CD4-positive, alpha-beta T cell (primary cell): ENCODE measurements around the gene GAS2. TPM values are rescaled to one million over a fixed set of nuclear protein-coding genes. Genes with fewer than 3 reads are reported as not detected.

Experiments used
- ATAC-seq: fragments of 200-7000 bp; cut with Tn5 transposase; one replicate; pipeline ENCODE4 v1.10.0; 2022; ENCODE audit warnings: mild to moderate bottlenecking; ENCODE audit not compliant: poor library complexity
- CTCF ChIA-PET: fragments of 350-600 bp; sonication (Branson Sonifier 250); formaldehyde crosslinking; loops from one replicate; lab custom pipeline; 2021; ENCODE audit warnings: antibody characterized with exemption, inconsistent platforms; lab: Charles Lee
- POLR2A ChIA-PET: fragments of 350-600 bp; sonication (Branson Sonifier 250); formaldehyde crosslinking; loops from one replicate; lab custom pipeline; 2021; ENCODE audit warnings: antibody characterized with exemption, inconsistent platforms; lab: Charles Lee
- DNase-seq, 14 experiments: peaks; one replicate each; pipeline ENCODE4 v3.0.0-alpha.2; 2013 to 2020; ENCODE audit warnings: mixed read lengths in 2 of 14
- H3K27ac ChIP-seq, 2 donors: one replicate each; pipeline versions ENCODE4 v1.5.1 to v1.7.0; 2013; ENCODE audit warnings: low read length in 2 of 2, low read depth in 1 of 2, mild to moderate bottlenecking in 1 of 2
- H3K27me3 ChIP-seq, 2 experiments: 1 replicate in 1 of 2; 2 replicates in 1 of 2; pipeline versions ENCODE4 v1.6.1 to v1.7.0; 2013; ENCODE audit warnings: low read length in 2 of 2, control low read depth in 1 of 2, mild to moderate bottlenecking in 1 of 2, moderate library complexity in 1 of 2; ENCODE audit not compliant: insufficient read depth in 2 of 2, control insufficient read depth in 1 of 2
- H3K36me3 ChIP-seq: one replicate; pipeline ENCODE4 v1.6.1; 2013; ENCODE audit warnings: low read length, control low read depth; ENCODE audit not compliant: insufficient read depth
- H3K4me1 ChIP-seq: one replicate; pipeline ENCODE4 v1.6.1; 2013; ENCODE audit warnings: low read length, control low read depth; ENCODE audit not compliant: insufficient read depth
- H3K4me3 ChIP-seq: one replicate; pipeline ENCODE4 v1.5.1; 2013; ENCODE audit warnings: mild to moderate bottlenecking, low read length, moderate library complexity
- H3K9me3 ChIP-seq, 2 experiments: 1 replicate in 1 of 2; 2 replicates in 1 of 2; pipeline versions ENCODE4 v1.6.1 to v1.7.0; 2013; ENCODE audit warnings: low read length in 2 of 2, mild to moderate bottlenecking in 2 of 2, control low read depth in 1 of 2, moderate library complexity in 1 of 2; ENCODE audit not compliant: control insufficient read depth in 1 of 2, insufficient read depth in 1 of 2
- H3K27ac Mint-ChIP-seq: one replicate; pipeline ENCODE4 v1.8.0; 2020; ENCODE audit warnings: mixed read lengths
- H3K27me3 Mint-ChIP-seq: one replicate; pipeline ENCODE4 v1.8.0; 2021; ENCODE audit warnings: mixed read lengths
- H3K36me3 Mint-ChIP-seq: one replicate; pipeline ENCODE4 v1.8.0; 2021; ENCODE audit warnings: low read depth, mixed read lengths
- H3K4me1 Mint-ChIP-seq: one replicate; pipeline ENCODE4 v1.8.0; 2021; ENCODE audit warnings: low read depth, mixed read lengths
- H3K4me3 Mint-ChIP-seq: one replicate; pipeline ENCODE4 v1.8.0; 2020; ENCODE audit warnings: mild to moderate bottlenecking, mixed read lengths
- H3K9me3 Mint-ChIP-seq: one replicate; pipeline ENCODE4 v1.8.0; 2020; ENCODE audit warnings: mixed read lengths
- CTCF ChIP-seq: fragments of 200-600 bp; IDR thresholded peaks from one replicate; pipeline ENCODE4 v1.8.0; 2022; ENCODE audit warnings: antibody characterized with exemption, mild to moderate bottlenecking
- intact Hi-C, 2 experiments: fragments of 100-400 bp; cut with DNase I in 1 of 2; cut with micrococcal nuclease in 1 of 2; formaldehyde crosslinking; loops; one replicate each; pipeline versions ENCODE4 v1.15.1 to v1.9.0; 2023 to 2025; cut with DNase I, micrococcal nuclease
- total RNA-seq, 174 experiments: library from RNA in 2 of 174; stranded (reverse) in 2 of 174; gene quantifications; one replicate each; pipeline ENCODE4 v1.2.3 and lab custom pipeline; 2021 to 2026

Gene GAS2
- total RNA-seq, 2 experiments from 2014 or later, result 2.2 to 2.9 TPM

GRCh38 chr11:22685111-22685510 is 18.7 kb downstream of the GAS2 start:
- Mint-ChIP-seq H3K9me3 (no peaks in the 10 kb centered on the region), H3K27me3 (no peaks in the 10 kb centered on the region), H3K36me3 (no peaks in the 10 kb centered on the region), H3K27ac (no peak overlapping the region), H3K4me1 (peaks cover 10% of the 10 kb centered on the region), H3K4me3 (no peak overlapping the region)
- Histone ChIP-seq H3K36me3 (no peaks in the 10 kb centered on the region), H3K4me1 (no peaks in the 10 kb centered on the region), H3K27me3 (no peaks in the 10 kb centered on the region), H3K4me3 (no peak overlapping the region), H3K9me3 (no peaks in the 10 kb centered on the region), H3K27ac (no peak overlapping the region)
- TF ChIP-seq CTCF, result no peak
- CTCF ChIA-PET, result no interaction called here
- intact Hi-C loops, result no loop called here
- no peak for ATAC-seq
- POLR2A ChIA-PET, result no interaction called here
- no peak for DNase-seq

GRCh38 chr11:22688914-22689313 is 22.5 kb downstream of the GAS2 start:
- no peaks in the 10 kb centered on the region for H3K27me3 Mint-ChIP-seq
- no peaks in the 10 kb centered on the region for H3K4me1 ChIP-seq
- no peak overlapping the region for H3K27ac Mint-ChIP-seq
- H3K27me3 ChIP-seq, result no peaks in the 10 kb centered on the region
- H3K4me1 Mint-ChIP-seq, result peaks cover 38% of the 10 kb centered on the region
- H3K36me3 ChIP-seq, result no peaks in the 10 kb centered on the region
- H3K9me3 Mint-ChIP-seq, result no peaks in the 10 kb centered on the region
- ATAC-seq (no peak), DNase-seq (no peak)
- H3K9me3 ChIP-seq, result no peaks in the 10 kb centered on the region
- intact Hi-C loops, result no loop called here
- POLR2A ChIA-PET, result no interaction called here
- no peaks in the 10 kb centered on the region for H3K36me3 Mint-ChIP-seq
- H3K27ac ChIP-seq, result no peak overlapping the region
- H3K4me3 ChIP-seq, result no peak overlapping the region
- TF ChIP-seq CTCF, result no peak
- CTCF ChIA-PET, result no interaction called here
- H3K4me3 Mint-ChIP-seq, result no peak overlapping the region

GRCh38 chr11:22690257-22690656 is 23.8 kb downstream of the GAS2 start:
- ATAC-seq (no peak), DNase-seq (no peak)
- TF ChIP-seq CTCF, result no peak
- Histone ChIP-seq H3K4me3 (no peak overlapping the region), H3K9me3 (no peaks in the 10 kb centered on the region), H3K36me3 (no peaks in the 10 kb centered on the region), H3K27ac (no peak overlapping the region), H3K27me3 (no peaks in the 10 kb centered on the region), H3K4me1 (no peaks in the 10 kb centered on the region)
- no peaks in the 10 kb centered on the region for H3K27me3 Mint-ChIP-seq
- H3K36me3 Mint-ChIP-seq, result no peaks in the 10 kb centered on the region
- H3K9me3 Mint-ChIP-seq, result no peaks in the 10 kb centered on the region
- POLR2A ChIA-PET, result interaction anchor here (1.0 to 2.7 kb wide), 3 partner anchors 62 to 139 kb away, joined by 4 to 14 read pairs (median 7); partner anchors contain the start of genes FANCF and SVIP
- H3K27ac Mint-ChIP-seq, result peak overlapping the region; percentile 68
- intact Hi-C loops, result no loop called here
- H3K4me1 Mint-ChIP-seq, result peaks cover 38% of the 10 kb centered on the region
- CTCF ChIA-PET, result interaction anchor here (1.6 kb wide), 1 partner anchor 15 kb away, joined by 5 read pairs; no protein-coding TSS in a partner anchor
- H3K4me3 Mint-ChIP-seq, result no peak overlapping the region
